ENCODE measurements around the gene PTPRT. TPM values are rescaled to one million over a fixed set of nuclear protein-coding genes. Genes with fewer than 3 reads are reported as not detected.

The PTPRT gene
- total RNA-seq, 2 experiments from 2014 or later: not detected

DNA sequence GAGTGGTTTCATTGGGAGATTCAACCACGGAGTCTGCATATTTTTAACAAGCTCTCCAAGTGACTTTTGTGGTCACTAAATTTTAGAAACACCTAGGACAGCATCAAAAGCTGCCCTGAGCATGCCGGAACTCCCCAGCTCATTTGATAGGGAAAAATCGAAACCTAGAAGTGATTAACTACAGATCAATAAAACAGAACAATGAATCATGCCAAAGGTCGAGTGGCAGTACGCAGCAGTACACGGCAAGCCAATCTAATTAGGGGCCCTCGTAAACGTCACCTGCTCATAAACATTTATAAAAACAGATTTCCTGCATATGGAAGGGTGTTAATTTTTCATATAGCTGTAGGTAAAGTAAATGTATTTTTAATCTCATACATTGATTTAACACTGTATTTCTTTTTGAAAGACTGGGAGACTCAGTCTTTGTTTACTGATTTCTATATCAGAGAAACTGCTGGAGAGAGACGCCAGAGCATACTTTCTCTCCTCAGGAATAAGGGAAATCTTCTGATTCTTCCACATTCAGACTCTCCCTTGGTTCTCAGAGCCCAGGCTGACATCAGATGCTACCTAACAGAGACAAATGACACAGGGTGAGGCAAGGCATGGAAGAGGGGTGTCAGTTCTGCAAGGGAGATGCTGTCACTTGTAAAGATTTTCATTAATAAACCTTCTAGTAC lies 232.5 kb downstream of the PTPRT start:
- no peak for DNase-seq
- ATAC-seq (ENCODE audit: low read depth): no peak
- POLR2A ChIA-PET: no interaction called here
- Mint-ChIP-seq H3K36me3 (no peaks in the 10 kb centered on the region), H3K9me3 (peaks cover 2% of the 10 kb centered on the region), H3K4me3 (no peak overlapping the region), H3K27ac (no peak overlapping the region), H3K4me1 (no peaks in the 10 kb centered on the region), H3K27me3 (no peaks in the 10 kb centered on the region)

DNA sequence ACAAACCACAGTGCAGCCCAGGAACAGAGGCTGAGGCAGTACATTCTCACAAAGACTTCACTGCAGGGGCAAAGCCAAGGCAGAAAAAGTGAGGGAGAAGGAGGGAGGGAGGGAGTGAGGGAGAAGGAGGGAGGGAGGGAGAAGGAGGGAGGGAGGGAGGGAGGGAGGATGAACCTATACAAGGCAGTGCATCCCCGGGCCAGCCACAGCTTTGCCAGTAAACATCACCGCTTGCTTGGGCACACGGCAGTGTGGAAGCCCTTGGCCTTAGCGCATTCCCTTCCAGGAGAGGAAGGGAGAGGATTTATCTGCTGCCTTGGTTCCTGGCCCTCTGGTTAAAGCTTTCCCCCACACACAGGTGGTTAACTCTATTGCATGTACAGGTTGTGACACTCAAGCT lies 234.0 kb downstream of the PTPRT start:
- no peaks in the 10 kb centered on the region for H3K27me3 Mint-ChIP-seq
- ATAC-seq (ENCODE audit: low read depth): no peak
- no peak overlapping the region for H3K27ac Mint-ChIP-seq
- H3K4me1 Mint-ChIP-seq: no peaks in the 10 kb centered on the region
- peaks cover 6% of the 10 kb centered on the region for H3K9me3 Mint-ChIP-seq
- no peak overlapping the region for H3K4me3 Mint-ChIP-seq
- POLR2A ChIA-PET: no interaction called here
- no peaks in the 10 kb centered on the region for H3K36me3 Mint-ChIP-seq
- no peak for DNase-seq

DNA sequence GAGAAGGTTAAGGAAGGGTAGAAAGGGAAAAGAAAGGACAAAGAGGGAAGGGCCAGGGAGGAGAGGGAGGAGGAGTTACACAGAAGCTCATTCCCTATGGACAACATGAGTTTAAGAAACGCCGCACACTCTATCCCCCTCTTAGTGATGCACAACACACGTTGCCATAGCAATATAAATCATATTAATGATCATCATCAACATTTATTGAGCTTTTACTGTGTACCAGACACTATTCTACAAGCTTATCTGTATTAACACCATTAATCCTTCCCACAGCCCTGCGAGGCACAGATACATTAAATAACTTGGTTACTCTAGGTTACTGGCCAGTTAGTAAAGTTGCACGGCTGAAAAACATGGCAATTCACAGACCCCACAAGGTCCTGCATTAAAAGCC lies 234.8 kb downstream of the PTPRT start:
- DNase-seq (no peak), ATAC-seq (ENCODE audit: low read depth) (no peak)
- POLR2A ChIA-PET: no interaction called here
- H3K36me3 Mint-ChIP-seq: no peaks in the 10 kb centered on the region
- no peak overlapping the region for H3K4me3 Mint-ChIP-seq
- H3K9me3 Mint-ChIP-seq: peaks cover 6% of the 10 kb centered on the region
- H3K27me3 Mint-ChIP-seq: no peaks in the 10 kb centered on the region
- no peak overlapping the region for H3K27ac Mint-ChIP-seq
- no peaks in the 10 kb centered on the region for H3K4me1 Mint-ChIP-seq

DNA sequence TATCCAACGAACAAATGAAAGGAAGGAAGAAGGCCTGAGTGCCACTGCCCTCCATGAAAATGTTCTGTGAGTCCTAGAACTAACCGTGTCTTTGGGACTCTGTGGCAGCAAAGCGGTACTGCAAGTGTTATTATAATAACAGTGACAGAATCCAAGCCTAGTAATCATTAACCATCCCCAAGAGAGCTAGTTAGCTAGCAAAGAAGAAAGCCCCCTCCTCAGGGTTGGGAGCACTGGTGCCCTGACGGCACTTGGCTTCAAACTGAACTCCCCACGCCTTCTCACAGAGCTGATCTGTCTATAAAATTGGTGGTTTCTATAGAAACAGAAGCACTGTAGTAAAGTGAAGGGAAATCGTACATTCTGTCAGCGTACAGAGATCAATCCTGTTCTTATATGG lies 239.8 kb downstream of the PTPRT start:
- no peak overlapping the region for H3K27ac Mint-ChIP-seq
- POLR2A ChIA-PET: no interaction called here
- H3K9me3 Mint-ChIP-seq: peaks cover 14% of the 10 kb centered on the region
- no peaks in the 10 kb centered on the region for H3K36me3 Mint-ChIP-seq
- H3K27me3 Mint-ChIP-seq: no peaks in the 10 kb centered on the region
- no peak for ATAC-seq (ENCODE audit: low read depth)
- H3K4me1 Mint-ChIP-seq: no peaks in the 10 kb centered on the region
- DNase-seq: no peak
- H3K4me3 Mint-ChIP-seq: no peak overlapping the region

DNA sequence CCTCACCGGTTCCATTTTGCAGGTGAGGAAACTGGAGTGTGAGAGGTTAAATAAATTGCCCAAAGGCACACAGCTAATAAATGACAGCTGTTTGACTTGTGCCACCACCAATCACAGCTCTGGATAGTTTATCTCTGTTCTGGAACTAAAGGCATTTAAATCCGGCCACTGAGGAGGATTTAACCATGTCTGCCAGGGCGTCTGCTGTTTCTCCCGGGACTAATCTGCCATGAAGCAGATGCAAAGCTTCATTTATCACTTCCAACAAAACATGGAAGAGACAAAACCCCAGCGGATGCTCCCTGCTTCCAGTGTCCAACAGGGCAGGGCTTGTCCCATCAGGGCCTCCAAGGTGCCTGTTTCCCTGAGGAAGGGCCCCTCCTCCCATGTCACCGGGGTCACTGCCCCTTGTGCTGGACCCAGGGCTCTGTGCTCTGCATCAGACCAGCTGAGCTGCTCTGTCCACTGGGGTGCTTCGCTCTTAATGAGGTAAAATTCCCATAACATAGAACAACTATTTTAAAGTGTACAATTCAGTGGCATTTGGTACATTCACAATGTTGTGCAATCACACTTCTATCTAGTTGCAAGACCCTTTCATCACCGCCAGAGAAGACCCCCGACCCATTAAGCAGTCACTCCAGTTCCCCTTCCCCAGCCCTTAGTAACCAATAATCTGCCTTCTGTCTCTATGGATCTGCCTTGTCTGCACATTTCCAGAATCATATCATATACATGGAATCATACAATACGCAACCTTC lies 244.3 kb downstream of the PTPRT start:
- Mint-ChIP-seq H3K9me3 (peaks cover 10% of the 10 kb centered on the region), H3K4me3 (no peak overlapping the region), H3K36me3 (no peaks in the 10 kb centered on the region), H3K27me3 (no peaks in the 10 kb centered on the region), H3K27ac (no peak overlapping the region), H3K4me1 (no peaks in the 10 kb centered on the region)
- POLR2A ChIA-PET: no interaction called here
- ATAC-seq (ENCODE audit: low read depth) (no peak), DNase-seq (no peak)

DNA sequence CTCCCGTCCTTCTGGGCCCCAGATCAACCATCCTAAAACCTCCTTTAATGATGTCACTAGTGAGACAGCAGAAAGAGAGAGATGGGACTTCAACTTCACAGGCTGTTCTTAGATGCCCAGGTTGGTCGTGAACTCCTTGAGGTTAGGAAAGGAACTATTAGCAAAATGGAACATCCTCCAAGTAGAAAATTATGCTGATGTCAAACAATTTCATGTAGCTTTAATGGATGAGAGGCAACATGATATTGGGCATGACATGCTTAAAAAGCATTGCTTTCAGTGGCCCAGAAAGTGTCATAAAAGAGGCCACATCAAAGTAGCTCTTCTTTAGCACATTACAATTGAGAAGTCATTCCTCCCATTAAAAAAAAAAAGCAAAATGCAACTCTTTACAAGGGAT lies 248.1 kb downstream of the PTPRT start:
- no peaks in the 10 kb centered on the region for H3K27me3 Mint-ChIP-seq
- peaks cover 3% of the 10 kb centered on the region for H3K9me3 Mint-ChIP-seq
- DNase-seq: no peak
- no peaks in the 10 kb centered on the region for H3K4me1 Mint-ChIP-seq
- no peak for ATAC-seq (ENCODE audit: low read depth)
- H3K36me3 Mint-ChIP-seq: no peaks in the 10 kb centered on the region
- no peak overlapping the region for H3K4me3 Mint-ChIP-seq
- POLR2A ChIA-PET: no interaction called here
- H3K27ac Mint-ChIP-seq: no peak overlapping the region

DNA sequence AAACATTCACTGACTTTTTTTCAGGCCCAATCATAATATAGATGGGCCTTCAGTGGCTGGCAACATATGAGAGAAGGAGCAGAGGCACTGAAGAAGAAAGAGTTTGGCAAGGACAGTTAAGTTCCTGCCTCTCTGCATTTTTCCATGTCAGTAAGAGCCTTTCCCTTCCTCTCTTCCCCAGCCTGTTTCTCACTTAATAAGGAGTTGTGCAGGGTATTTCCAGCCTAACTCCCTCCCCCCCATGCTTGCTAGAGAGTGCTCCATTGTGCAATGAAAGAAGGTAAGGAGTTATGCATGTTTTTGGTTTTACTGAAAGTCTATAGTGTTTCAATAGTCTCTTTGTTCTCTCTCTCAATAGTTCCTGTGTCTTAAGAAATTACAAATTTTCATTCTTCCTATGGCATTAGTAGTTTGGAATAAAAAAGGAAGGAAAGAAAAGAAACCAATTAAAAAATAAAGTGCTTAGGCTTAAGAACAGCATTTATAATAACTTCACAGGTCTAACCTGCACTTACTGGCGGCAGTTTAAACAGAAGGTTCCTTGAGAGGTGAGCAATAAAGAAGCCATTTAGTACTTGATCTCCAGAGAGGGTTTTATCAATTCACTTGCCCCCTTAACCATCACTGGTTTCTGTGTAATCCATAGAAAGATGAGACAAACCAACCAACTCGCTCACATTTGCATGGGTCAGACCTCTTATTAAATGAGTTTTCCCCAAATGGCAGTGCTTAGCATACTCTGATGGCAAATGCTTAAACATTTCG lies 251.1 kb downstream of the PTPRT start:
- no peak overlapping the region for H3K4me3 Mint-ChIP-seq
- POLR2A ChIA-PET: no interaction called here

DNA sequence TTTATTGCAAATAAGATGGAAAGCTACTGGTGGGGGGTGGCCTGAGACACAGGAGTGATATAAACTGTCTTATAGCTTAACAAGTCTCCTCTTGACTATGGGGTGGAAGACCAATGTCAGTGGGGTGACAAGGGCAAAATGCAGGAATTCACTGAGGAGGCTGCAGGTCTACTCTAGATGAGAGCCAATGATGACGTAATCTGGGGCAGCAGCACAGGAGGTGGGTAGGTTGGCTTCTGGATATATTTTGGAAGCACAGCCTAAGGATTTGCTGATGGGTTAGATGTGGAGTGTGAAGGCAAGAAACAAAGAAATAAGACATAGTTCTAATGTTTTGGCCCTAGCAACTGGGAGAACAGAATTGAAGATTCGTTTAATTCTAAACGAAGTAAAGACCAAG lies 253.2 kb downstream of the PTPRT start:
- Mint-ChIP-seq H3K27ac (no peak overlapping the region), H3K4me1 (no peaks in the 10 kb centered on the region), H3K36me3 (no peaks in the 10 kb centered on the region), H3K4me3 (no peak overlapping the region), H3K27me3 (no peaks in the 10 kb centered on the region), H3K9me3 (peaks cover 4% of the 10 kb centered on the region)
- DNase-seq: no peak
- POLR2A ChIA-PET: no interaction called here
- ATAC-seq (ENCODE audit: low read depth): no peak

More for the DNA sequence above, 251.1 kb downstream of the PTPRT start:
- Mint-ChIP-seq H3K4me1 (no peaks in the 10 kb centered on the region), H3K36me3 (no peaks in the 10 kb centered on the region), H3K27me3 (no peaks in the 10 kb centered on the region), H3K9me3 (peaks cover 3% of the 10 kb centered on the region), H3K27ac (no peak overlapping the region)
- ATAC-seq (ENCODE audit: low read depth) (no peak), DNase-seq (no peak)

DNA sequence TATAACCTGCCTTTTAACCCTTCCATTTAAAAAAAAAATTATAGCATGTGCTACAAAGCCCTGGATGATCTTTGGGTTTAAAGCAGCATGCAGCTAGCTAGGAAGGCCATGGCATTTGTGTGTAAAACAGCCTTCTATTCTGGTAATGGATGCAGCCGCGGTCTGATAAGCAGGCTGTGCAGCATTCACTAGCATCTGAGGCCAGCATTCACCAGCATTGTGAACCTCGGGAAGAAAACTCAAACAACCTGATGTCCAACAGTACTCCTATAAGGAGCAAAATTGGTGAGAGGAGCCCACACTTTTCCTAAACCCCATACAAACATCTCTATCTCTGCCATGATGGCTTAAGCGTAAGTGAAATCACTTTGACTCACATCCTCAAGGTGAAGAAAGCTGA lies 265.5 kb downstream of the PTPRT start:
- H3K36me3 Mint-ChIP-seq: no peaks in the 10 kb centered on the region
- H3K27ac Mint-ChIP-seq: no peak overlapping the region
- DNase-seq (no peak), ATAC-seq (ENCODE audit: low read depth) (no peak)
- H3K27me3 Mint-ChIP-seq: no peaks in the 10 kb centered on the region
- peaks cover 5% of the 10 kb centered on the region for H3K9me3 Mint-ChIP-seq
- POLR2A ChIA-PET: no interaction called here
- H3K4me1 Mint-ChIP-seq: no peaks in the 10 kb centered on the region
- H3K4me3 Mint-ChIP-seq: no peak overlapping the region

DNA sequence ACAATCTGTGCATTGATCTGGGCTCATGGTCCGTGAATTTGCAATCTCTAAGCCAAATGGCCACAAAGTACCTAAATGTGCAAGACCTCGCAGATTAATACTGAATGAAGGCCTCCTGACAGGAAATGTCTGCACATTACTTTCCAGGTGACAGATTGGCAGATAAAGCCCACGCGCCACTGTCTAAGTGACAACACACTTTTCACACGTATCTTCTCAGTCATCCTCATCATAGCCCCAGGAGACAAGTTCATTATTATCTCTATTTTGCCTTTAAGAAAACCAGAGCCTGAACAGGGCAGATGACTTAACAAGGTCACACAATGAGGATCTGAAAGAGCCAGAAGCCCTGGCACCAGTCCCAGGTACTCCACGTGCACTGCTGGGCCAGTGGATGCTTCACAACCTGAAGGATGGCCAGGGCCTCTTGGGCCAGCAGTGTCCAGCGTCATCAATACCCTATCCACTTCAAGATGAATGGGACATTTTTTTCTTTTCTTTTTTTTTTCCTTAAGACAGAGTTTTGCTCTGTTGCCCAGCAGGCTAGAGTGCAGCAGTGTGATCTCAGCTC lies 266.3 kb downstream of the PTPRT start:
- ATAC-seq (ENCODE audit: low read depth) (no peak), DNase-seq (no peak)
- Mint-ChIP-seq H3K27ac (no peak overlapping the region), H3K4me3 (no peak overlapping the region), H3K27me3 (no peaks in the 10 kb centered on the region), H3K9me3 (peaks cover 6% of the 10 kb centered on the region), H3K36me3 (no peaks in the 10 kb centered on the region), H3K4me1 (no peaks in the 10 kb centered on the region)
- POLR2A ChIA-PET: no interaction called here

DNA sequence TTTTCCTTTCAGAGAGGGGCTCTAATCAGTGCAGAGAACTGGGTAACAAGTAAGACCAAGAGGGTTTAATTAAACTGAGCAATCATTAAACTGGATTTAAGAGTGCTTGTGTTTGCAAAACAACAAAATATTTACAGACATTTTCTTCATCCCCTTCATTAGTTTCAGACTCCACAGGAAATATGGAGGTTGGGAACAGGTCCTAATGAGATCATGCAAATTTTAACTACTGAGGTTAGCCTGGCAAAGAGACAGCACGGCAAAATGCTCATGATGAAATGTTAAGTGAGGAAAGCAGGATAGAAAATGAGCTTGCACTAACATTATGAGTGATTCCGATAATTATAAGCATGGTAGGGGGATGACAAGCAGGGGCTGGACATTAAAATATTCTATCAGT lies 268.9 kb downstream of the PTPRT start:
- Mint-ChIP-seq H3K27me3 (no peaks in the 10 kb centered on the region), H3K4me1 (no peaks in the 10 kb centered on the region), H3K9me3 (peaks cover 10% of the 10 kb centered on the region), H3K4me3 (no peak overlapping the region), H3K36me3 (no peaks in the 10 kb centered on the region), H3K27ac (no peak overlapping the region)
- DNase-seq: no peak
- POLR2A ChIA-PET: no interaction called here
- ATAC-seq (ENCODE audit: low read depth): no peak

DNA sequence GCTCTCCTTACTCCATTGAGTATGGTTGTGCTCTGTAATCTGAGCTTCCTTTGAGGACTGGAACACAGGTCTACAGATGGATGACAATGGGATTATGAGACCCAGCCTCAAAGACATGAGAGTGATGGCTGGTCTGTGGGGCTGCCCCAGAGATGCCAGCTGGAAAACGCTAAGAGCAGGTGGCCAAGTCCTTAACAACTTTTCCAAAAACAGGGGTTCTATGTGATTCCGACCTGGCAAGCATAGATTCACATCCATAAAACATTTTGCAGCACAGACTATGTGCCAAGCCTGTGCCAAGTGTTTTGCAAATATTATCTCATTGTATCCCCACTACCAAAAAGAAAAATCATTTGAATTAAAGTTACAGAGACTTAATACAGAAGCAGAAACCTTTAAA lies 270.4 kb downstream of the PTPRT start:
- POLR2A ChIA-PET: no interaction called here
- no peaks in the 10 kb centered on the region for H3K27me3 Mint-ChIP-seq
- no peaks in the 10 kb centered on the region for H3K36me3 Mint-ChIP-seq
- H3K4me3 Mint-ChIP-seq: no peak overlapping the region
- H3K9me3 Mint-ChIP-seq: peaks cover 10% of the 10 kb centered on the region
- ATAC-seq (ENCODE audit: low read depth): no peak
- no peak overlapping the region for H3K27ac Mint-ChIP-seq
- no peaks in the 10 kb centered on the region for H3K4me1 Mint-ChIP-seq
- no peak for DNase-seq

DNA sequence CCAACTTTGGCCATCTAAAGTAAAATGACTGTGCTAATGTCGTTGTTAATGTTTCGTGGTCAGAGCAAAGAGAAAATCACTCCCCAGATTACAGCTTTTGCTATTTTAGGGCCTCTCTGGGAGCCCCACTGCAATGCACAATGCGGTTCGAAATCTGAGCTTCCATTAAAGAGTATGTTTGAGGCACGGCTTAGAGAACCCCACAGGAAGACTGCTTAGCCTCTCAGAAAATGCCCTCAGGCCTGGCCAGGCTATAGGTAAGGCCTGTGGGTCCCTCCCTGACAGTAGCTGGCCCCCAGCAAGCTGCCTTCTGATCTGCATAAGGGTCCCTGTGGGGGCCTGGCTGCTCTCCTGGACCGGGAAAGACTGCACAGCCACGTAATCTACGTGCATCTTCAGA lies 274.6 kb downstream of the PTPRT start:
- Mint-ChIP-seq H3K4me1 (no peaks in the 10 kb centered on the region), H3K27ac (no peak overlapping the region), H3K27me3 (no peaks in the 10 kb centered on the region), H3K4me3 (no peak overlapping the region), H3K36me3 (no peaks in the 10 kb centered on the region), H3K9me3 (peaks cover 5% of the 10 kb centered on the region)
- no peak for ATAC-seq (ENCODE audit: low read depth)
- POLR2A ChIA-PET: no interaction called here
- no peak for DNase-seq

DNA sequence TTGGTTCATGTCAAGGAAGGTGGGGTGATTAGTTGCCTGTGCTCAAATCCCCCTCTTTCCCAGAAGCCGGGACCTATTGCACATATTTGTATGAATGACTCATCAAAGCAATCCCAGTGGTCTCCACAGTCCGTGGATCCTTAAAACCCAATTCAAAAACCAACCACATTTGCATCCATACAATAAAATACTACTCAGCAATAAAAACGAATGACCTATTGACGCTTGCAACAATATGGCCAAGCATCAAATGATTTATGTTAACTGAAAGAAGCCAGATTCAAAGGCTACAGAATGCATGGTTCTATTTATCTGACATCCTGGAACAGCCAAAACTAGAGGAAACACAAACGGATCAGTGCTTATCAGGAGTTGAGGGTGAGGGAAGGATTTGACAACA lies 275.4 kb downstream of the PTPRT start:
- no peak overlapping the region for H3K27ac Mint-ChIP-seq
- H3K36me3 Mint-ChIP-seq: no peaks in the 10 kb centered on the region
- H3K4me1 Mint-ChIP-seq: no peaks in the 10 kb centered on the region
- DNase-seq (no peak), ATAC-seq (ENCODE audit: low read depth) (no peak)
- no peak overlapping the region for H3K4me3 Mint-ChIP-seq
- POLR2A ChIA-PET: no interaction called here
- H3K9me3 Mint-ChIP-seq: peaks cover 5% of the 10 kb centered on the region
- H3K27me3 Mint-ChIP-seq: no peaks in the 10 kb centered on the region

All from activated naive CD8-positive, alpha-beta T cell treated with anti-CD3 and anti-CD28 coated beads, Interleukin-2, amount 10 ng/mL, durations not matched to agents 7 days and 5 days (primary cell).